ENCODE measurements around the gene FYCO1. TPM values are rescaled to one million over a fixed set of nuclear protein-coding genes. Genes with fewer than 3 reads are reported as not detected.
A peak's percentile ranks its signal among the peaks of the same experiment; 100 is the strongest.

Gene FYCO1
- total and polyA plus RNA-seq, 7 donors, result 14.0 to 129 (median 68.3) TPM

- H3K36me3 ChIP-seq (ENCODE audit: insufficient read depth in 1 of 2, low read depth in 1 of 2), result peaks cover 21 to 53% of the 10 kb centered on the region in 2 donors
- no peak for TF ChIP-seq CTCF (IDR thresholded peaks at IDR 0.05)
- ATAC-seq (peak; percentile 23 to 56 (median 41)), DNase-seq (no peak)
- H3K9me3 ChIP-seq, result no peaks in the 10 kb centered on the region
- no peaks in the 10 kb centered on the region for H3K27me3 ChIP-seq (ENCODE audit: insufficient read depth in 3 of 3, low read length in 2 of 3)
- H3K4me3 ChIP-seq, result peak overlapping the region; percentile 62
- peaks cover 96% of the 10 kb centered on the region for H3K4me1 ChIP-seq
- WGBS, 3 donors, result 40 to 45% (median 40%) methylated on average over 3 of the region's 3 CpGs
- H3K27ac ChIP-seq, result peak overlapping the region; percentile 99
- intact Hi-C loops (cut with DNase I), result no loop called here
Measured at GRCh38 chr3:45983770-45984169, 11.9 kb downstream of the FYCO1 start.

DNA sequence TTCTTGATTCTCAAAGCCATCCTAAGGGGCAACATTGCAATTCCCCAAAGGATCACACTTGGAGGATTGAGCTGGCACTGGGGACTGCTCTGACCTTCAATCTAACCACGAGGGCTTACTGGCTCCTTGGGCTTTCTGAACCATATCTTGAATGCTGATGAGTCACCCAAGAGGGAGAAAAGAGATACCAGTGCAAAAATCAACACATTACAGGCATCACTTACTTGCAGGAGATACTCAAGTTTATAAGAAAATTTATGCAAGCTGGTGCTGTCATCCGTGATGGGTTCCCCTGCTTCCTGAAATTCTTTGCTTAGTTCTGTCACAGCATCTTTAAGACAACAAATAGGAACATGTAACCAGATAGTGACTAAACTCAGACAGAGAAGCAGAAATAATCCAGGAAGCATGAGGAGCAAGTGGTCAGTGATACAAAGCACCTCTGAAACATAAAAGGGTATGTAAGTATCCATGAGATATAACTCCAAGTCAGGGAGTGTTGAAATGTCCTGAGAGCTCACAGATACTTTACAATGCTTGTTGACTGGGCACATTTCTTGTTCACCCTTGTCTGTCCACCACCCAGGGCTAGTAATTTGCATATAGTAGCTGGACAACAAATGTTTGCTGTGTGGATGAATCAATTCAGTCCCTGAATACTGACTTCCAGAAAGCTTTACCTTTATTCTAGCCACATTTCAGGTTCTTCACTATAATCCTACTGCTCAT, 14.1 kb downstream of the FYCO1 start:
- Histone ChIP-seq H3K27me3 (ENCODE audit: insufficient read depth in 3 of 3, low read length in 2 of 3) (no peaks in the 10 kb centered on the region), H3K4me1 (peaks cover 91% of the 10 kb centered on the region), H3K9me3 (no peaks in the 10 kb centered on the region), H3K36me3 (ENCODE audit: insufficient read depth in 1 of 2, low read depth in 1 of 2) (peaks cover 21 to 53% of the 10 kb centered on the region in 2 donors), H3K4me3 (no peak overlapping the region), H3K27ac (peak overlapping the region; percentile 99)
- no peak for TF ChIP-seq CTCF (IDR thresholded peaks at IDR 0.05)
- DNase-seq (no peak), ATAC-seq (no peak)
- intact Hi-C loops (cut with DNase I), result no loop called here
- WGBS, 3 donors, result 29 to 44% (median 31%) methylated on average over 2 of the region's 2 CpGs

DNA sequence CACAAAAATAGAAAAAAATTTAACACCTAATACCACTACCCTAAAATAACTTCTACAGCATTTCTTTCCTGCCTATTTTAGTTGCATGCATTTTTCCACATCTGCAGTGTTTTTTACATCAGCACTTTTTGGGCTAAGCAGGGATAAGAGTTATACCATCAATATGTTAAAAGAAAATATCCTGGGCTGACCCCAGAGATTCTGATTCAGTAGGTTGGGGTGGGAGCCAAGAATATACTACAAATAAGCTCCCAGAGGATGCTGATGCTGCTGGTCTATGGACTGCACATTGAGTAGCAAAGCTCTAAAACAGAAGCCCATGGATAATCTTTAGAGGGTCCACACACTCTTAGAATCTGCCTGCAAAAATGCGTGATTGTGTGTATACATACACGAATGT, 14.8 kb downstream of the FYCO1 start:
- Histone ChIP-seq H3K4me3 (no peak overlapping the region), H3K36me3 (ENCODE audit: insufficient read depth in 1 of 2, low read depth in 1 of 2) (peaks cover 21 to 53% of the 10 kb centered on the region in 2 donors), H3K9me3 (no peaks in the 10 kb centered on the region), H3K27ac (peak overlapping the region; percentile 99), H3K27me3 (ENCODE audit: insufficient read depth in 3 of 3, low read length in 2 of 3) (no peaks in the 10 kb centered on the region), H3K4me1 (peaks cover 91% of the 10 kb centered on the region)
- no peak for ATAC-seq
- WGBS, 3 donors, result 90 to 95% (median 94%) methylated on average over 2 of the region's 2 CpGs
- no peak for TF ChIP-seq CTCF (IDR thresholded peaks at IDR 0.05)
- DNase-seq, result no peak
- intact Hi-C loops (cut with DNase I), result no loop called here

GRCh38 chr3:45980229-45980813, 15.3 kb downstream of the FYCO1 start:
- 71 to 87% (median 72%) methylated on average over 7 of the region's 7 CpGs for WGBS, 3 donors
- DNase-seq (no peak), ATAC-seq (no peak)
- Histone ChIP-seq H3K27ac (peak overlapping the region; percentile 99), H3K4me1 (peaks cover 91% of the 10 kb centered on the region), H3K9me3 (no peaks in the 10 kb centered on the region), H3K4me3 (no peak overlapping the region), H3K27me3 (ENCODE audit: insufficient read depth in 3 of 3, low read length in 2 of 3) (no peaks in the 10 kb centered on the region), H3K36me3 (ENCODE audit: insufficient read depth in 1 of 2, low read depth in 1 of 2) (peaks cover 23 to 56% of the 10 kb centered on the region in 2 donors)
- intact Hi-C loops (cut with DNase I), result no loop called here
- no peak for TF ChIP-seq CTCF (IDR thresholded peaks at IDR 0.05)

Data from psoas muscle (tissue), 8 donors.